Calu3 (cell line): ENCODE data around the gene LIX1L. TPM values are rescaled to one million over a fixed set of nuclear protein-coding genes. Genes with fewer than 3 reads are reported as not detected.
A peak's percentile ranks its signal among the peaks of the same experiment; 100 is the strongest.
"Not testable (repeated sequence)": the region's sequence is repeated elsewhere in the genome, so short reads cannot be mapped to it uniquely, and the experiment has no call there.

Experiments used
- BruUV-seq: library from RNA; stranded (reverse); fragments of 400-500 nt; replicated peaks from 2 replicates; lab custom pipeline; 2021; lab: Mats Ljungman, UMichigan
- CTCF ChIA-PET: fragments of 300-600 bp; sonication (Branson Sonifier 250); formaldehyde crosslinking; loops from one replicate; lab custom pipeline; 2022; ENCODE audit warnings: antibody characterized with exemption; lab: Charles Lee
- DNase-seq: peaks from one replicate; pipeline ENCODE4 v3.0.0; 2022
- H3K27ac Mint-ChIP-seq: one replicate; pipeline ENCODE4 v1.8.0; 2022; ENCODE audit warnings: mixed read lengths; ENCODE audit not compliant: unreplicated experiment
- H3K27me3 Mint-ChIP-seq: one replicate; pipeline ENCODE4 v1.8.0; 2022; ENCODE audit warnings: mixed read lengths; ENCODE audit not compliant: unreplicated experiment
- H3K36me3 Mint-ChIP-seq: one replicate; pipeline ENCODE4 v1.8.0; 2022; ENCODE audit warnings: mild to moderate bottlenecking, moderate library complexity, mixed read lengths; ENCODE audit not compliant: insufficient read depth, unreplicated experiment
- H3K4me1 Mint-ChIP-seq: one replicate; pipeline ENCODE4 v1.8.0; 2022; ENCODE audit warnings: mild to moderate bottlenecking, low read depth, mixed read lengths; ENCODE audit not compliant: unreplicated experiment
- H3K4me3 Mint-ChIP-seq: one replicate; pipeline ENCODE4 v1.8.0; 2022; ENCODE audit warnings: mild to moderate bottlenecking, low read depth, moderate library complexity, mixed read lengths; ENCODE audit not compliant: unreplicated experiment
- H3K9me3 Mint-ChIP-seq: one replicate; pipeline ENCODE4 v1.8.0; 2022; ENCODE audit warnings: low read depth, mixed read lengths; ENCODE audit not compliant: unreplicated experiment
- CTCF ChIP-seq: fragments of 200-600 bp; IDR thresholded peaks from one replicate; pipeline ENCODE4 v1.8.0; 2022; ENCODE audit warnings: antibody characterized with exemption; ENCODE audit not compliant: unreplicated experiment
- intact Hi-C: fragments of 100-400 bp; cut with micrococcal nuclease; formaldehyde crosslinking; loops from one replicate; pipeline ENCODE4 v1.10.0; 2022; ENCODE audit not compliant: unreplicated experiment
- total RNA-seq: library from RNA; stranded (reverse); gene quantifications from 2 replicates; pipeline ENCODE4 v1.2.3, GENCODE V29; 2022

LIX1L gene
- total RNA-seq, 1 experiment from 2014 or later = 7.2 TPM

GRCh38 chr1:145927063-145927886 lies 30.5 kb downstream of the LIX1L start, which contains the start of gene RBM8A:
RBM8A (minus strand) TSS chr1:145927484; CDS start chr1:145927426, 58 bp downstream.
- H3K4me1 Mint-ChIP-seq = peaks cover 16% of the 10 kb centered on the region
- no peaks in the 10 kb centered on the region for H3K27me3 Mint-ChIP-seq
- no peaks in the 10 kb centered on the region for H3K9me3 Mint-ChIP-seq
- peak; percentile 82 for TF ChIP-seq CTCF
- CTCF ChIA-PET = interaction anchor here (0.5 to 2.2 kb wide), 19 partner anchors 8 to 110 kb away, joined by 3 to 17 read pairs (median 4); partner anchors contain the start of genes ANKRD34A, LIX1L, NUDT17 and PEX11B
- intact Hi-C loops = loop anchor here (2.0 to 5.0 kb wide), 2 partner anchors 35 to 38 kb away; partner anchors contain the start of genes ANKRD34A and POLR3GL
- BruUV-seq = no TSS peak
- no peak within 1 kb of the TSS for H3K27ac Mint-ChIP-seq
- peak; percentile 95 for DNase-seq
- H3K4me3 Mint-ChIP-seq = no peak within 1 kb of the TSS
- H3K36me3 Mint-ChIP-seq = peaks cover 16% of the 10 kb centered on the region

GRCh38 chr1:145926686-145927062 lies 31.1 kb downstream of the LIX1L start:
- no peak for TF ChIP-seq CTCF
- Mint-ChIP-seq H3K36me3 (peaks cover 16% of the 10 kb centered on the region), H3K27me3 (no peaks in the 10 kb centered on the region), H3K9me3 (no peaks in the 10 kb centered on the region), H3K27ac (no peak overlapping the region), H3K4me1 (peaks cover 16% of the 10 kb centered on the region), H3K4me3 (no peak overlapping the region)
- BruUV-seq = no TSS peak
- intact Hi-C loops = loop anchor here (2.0 to 5.0 kb wide), 2 partner anchors 34 to 38 kb away; partner anchors contain the start of genes ANKRD34A and POLR3GL
- CTCF ChIA-PET = interaction anchor here (1.0 to 2.2 kb wide), 9 partner anchors 8 to 94 kb away, joined by 3 to 17 read pairs (median 10); partner anchors contain the start of genes ANKRD34A, LIX1L, PEX11B and PIAS3
- no peak for DNase-seq

GRCh38 chr1:145922266-145922665 lies 35.6 kb downstream of the LIX1L start:
- H3K36me3 Mint-ChIP-seq = peaks cover 39% of the 10 kb centered on the region
- H3K9me3 Mint-ChIP-seq = no peaks in the 10 kb centered on the region
- no peaks in the 10 kb centered on the region for H3K27me3 Mint-ChIP-seq
- peaks cover 15% of the 10 kb centered on the region for H3K4me1 Mint-ChIP-seq
- CTCF ChIA-PET = no interaction called here
- no TSS peak for BruUV-seq
- intact Hi-C loops = no loop called here
- no peak for DNase-seq
- H3K27ac Mint-ChIP-seq = no peak overlapping the region
- H3K4me3 Mint-ChIP-seq = no peak overlapping the region
- TF ChIP-seq CTCF = no peak

- CTCF ChIA-PET = interaction anchor here (0.7 kb wide), 1 partner anchor 59 kb away, joined by 3 read pairs; no protein-coding TSS in a partner anchor
- peaks cover 15% of the 10 kb centered on the region for H3K4me1 Mint-ChIP-seq
- BruUV-seq, H3K27ac Mint-ChIP-seq, intact Hi-C loops, H3K27me3 Mint-ChIP-seq, DNase-seq, H3K9me3 Mint-ChIP-seq: not testable (repeated sequence)
- peak overlapping the region; percentile 74 for H3K4me3 Mint-ChIP-seq
- H3K36me3 Mint-ChIP-seq = peaks cover 39% of the 10 kb centered on the region
Observed at GRCh38 chr1:145920297-145920696, 37.5 kb downstream of the LIX1L start.
